Panc1 (cell line): ENCODE results near the gene CCSER2.

Source experiments
- CTCF ChIP-seq: fragments of 450-650 bp; IDR thresholded peaks from 2 replicates; pipeline ENCODE4 v1.5.1; 2017; ENCODE audit warnings: mild to moderate bottlenecking
- POLR2AphosphoS5 ChIP-seq: IDR thresholded peaks from 2 replicates; pipeline ENCODE4 v1.6.1; 2012; ENCODE audit warnings: mild to moderate bottlenecking, low read depth, low read length, moderate library complexity
- SIN3A ChIP-seq: IDR thresholded peaks from 2 replicates; pipeline ENCODE4 v1.6.1; 2012; ENCODE audit warnings: low read depth, mild to moderate bottlenecking, low read length, moderate library complexity, borderline replicate concordance; ENCODE audit not compliant: insufficient read depth
- TCF7L2 ChIP-seq: IDR thresholded peaks from 2 replicates; pipeline ENCODE4 v1.6.1; 2011; ENCODE audit warnings: mild to moderate bottlenecking, low read depth, low read length, inconsistent platforms

GRCh38 chr10:84548869-84549268 is 220.5 kb downstream of the CCSER2 start:
- TF ChIP-seq CTCF (peak; percentile 51), SIN3A (no peak), TCF7L2 (no peak), POLR2AphosphoS5 (no peak)
